Aortic smooth muscle cell (primary cell): Measurements from ENCODE around the gene GRIA3. TPM values are rescaled to one million over a fixed set of nuclear protein-coding genes. Genes with fewer than 3 reads are reported as not detected.

Source experiments
- total RNA-seq: library from RNA; depleted of rRNA; stranded (reverse); fragments of >200 nt; gene quantifications from 2 replicates; pipeline ENCODE4 v1.2.3, GENCODE V29; 2014

Gene GRIA3
- 5.0 and 7.4 TPM in 2 replicates for total RNA-seq

DNA sequence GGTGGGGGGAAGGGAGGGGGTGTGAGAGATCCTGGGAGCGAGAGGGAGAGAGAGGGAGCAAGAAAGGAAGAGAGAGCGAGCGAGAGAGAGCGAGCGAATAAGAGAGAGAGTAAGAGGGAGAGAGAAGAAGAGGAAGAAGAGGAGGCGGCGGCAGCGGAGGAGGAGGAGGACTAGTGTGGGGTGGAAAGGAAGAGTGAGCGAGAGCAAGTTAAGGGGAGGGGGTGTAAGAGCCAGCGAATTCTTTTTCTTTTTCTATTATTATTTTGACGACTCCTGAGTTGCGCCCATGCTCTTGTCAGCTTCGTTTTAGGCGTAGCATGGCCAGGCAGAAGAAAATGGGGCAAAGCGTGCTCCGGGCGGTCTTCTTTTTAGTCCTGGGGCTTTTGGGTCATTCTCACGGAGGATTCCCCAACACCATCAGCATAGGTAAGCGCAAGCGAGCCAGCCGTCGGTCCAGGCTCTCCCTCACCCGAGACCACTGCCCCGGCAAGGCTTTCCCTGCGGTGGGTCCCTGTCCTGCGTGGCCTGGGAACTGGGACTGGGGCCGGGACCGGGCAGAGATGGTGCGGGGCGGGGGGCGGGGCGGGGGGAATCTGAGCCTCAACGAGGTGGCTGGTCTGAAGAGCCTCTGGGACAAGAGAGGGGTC lies at the start of gene GRIA3:
Gene GRIA3, plus strand, starts transcription at position 60 of the 647 bp plus-strand sequence. Its CDS starts 258 bp downstream, at position 318.

